HuH-7.5 (cell line): Measurements from ENCODE around the gene CFAP46.
A peak's percentile ranks its signal among the peaks of the same experiment; 100 is the strongest.
"Not testable (repeated sequence)": the region's sequence is repeated elsewhere in the genome, so short reads cannot be mapped to it uniquely, and the experiment has no call there.

ENCODE experiments used
- DNase-seq: peaks from one replicate; pipeline ENCODE4 v3.0.0; 2011; ENCODE audit warnings: low spot score

Gene CFAP46

DNA sequence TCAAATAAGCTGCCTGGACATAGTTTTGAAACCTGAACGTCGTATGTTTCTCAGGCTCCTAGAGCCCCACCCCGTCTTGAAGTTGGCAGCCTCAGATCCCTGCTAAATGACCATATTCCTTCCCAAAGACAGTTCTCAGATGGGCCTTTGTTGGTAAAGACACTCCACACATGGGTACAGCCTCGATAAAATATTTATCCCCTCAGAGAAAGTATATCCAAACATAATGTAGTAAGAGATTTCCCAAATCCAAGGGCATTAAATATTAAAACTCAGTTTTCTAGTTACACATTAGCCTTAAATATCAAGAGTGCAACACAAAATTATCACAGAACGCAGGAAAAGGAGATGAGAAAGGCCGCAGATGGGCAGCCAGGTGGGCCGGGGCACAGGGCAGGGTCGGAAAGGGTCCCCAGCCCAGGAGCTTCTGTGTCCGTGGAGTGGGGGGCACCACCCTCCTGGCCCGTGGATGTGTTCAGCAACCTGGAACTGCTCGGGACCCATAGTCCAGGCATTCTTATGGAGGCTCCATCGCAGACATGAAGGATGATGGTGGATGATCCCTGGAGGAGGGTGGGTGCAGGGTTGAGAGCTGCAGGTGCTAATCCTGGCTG, 1.5 kb upstream of the CFAP46 start:
- DNase-seq = no peak

GRCh38 chr10:132943058-132943790, 854 bp upstream of the CFAP46 start:
- DNase-seq = no peak

DNA sequence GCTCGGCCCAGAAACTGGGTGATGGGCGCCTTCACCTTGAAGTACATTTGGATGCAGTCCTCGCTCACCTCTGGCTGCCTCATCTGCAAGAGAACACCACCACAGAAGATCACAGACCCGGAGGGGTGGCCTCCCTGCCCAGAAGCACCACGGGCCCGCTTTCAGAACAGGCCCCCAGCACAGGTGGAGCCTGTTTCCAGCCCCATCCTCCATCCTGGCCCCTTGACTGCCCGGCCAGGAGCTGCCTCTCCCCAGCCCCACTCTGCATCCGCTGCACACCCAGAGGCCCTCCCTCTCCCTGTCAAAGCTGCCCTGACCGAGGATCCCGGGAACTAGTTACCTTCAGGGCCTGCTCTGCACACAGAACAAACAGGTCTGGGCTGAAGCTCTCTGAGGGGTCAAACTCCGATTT, 724 bp downstream of the CFAP46 start:
- DNase-seq = no peak

GRCh38 chr10:132940791-132941465, 1.4 kb downstream of the CFAP46 start:
- no peak for DNase-seq

- peak; percentile 67 for DNase-seq
Observed at GRCh38 chr10:132939957-132940790, 2.2 kb downstream of the CFAP46 start.

GRCh38 chr10:132939378-132939955, 2.9 kb downstream of the CFAP46 start:
- no peak for DNase-seq

DNA sequence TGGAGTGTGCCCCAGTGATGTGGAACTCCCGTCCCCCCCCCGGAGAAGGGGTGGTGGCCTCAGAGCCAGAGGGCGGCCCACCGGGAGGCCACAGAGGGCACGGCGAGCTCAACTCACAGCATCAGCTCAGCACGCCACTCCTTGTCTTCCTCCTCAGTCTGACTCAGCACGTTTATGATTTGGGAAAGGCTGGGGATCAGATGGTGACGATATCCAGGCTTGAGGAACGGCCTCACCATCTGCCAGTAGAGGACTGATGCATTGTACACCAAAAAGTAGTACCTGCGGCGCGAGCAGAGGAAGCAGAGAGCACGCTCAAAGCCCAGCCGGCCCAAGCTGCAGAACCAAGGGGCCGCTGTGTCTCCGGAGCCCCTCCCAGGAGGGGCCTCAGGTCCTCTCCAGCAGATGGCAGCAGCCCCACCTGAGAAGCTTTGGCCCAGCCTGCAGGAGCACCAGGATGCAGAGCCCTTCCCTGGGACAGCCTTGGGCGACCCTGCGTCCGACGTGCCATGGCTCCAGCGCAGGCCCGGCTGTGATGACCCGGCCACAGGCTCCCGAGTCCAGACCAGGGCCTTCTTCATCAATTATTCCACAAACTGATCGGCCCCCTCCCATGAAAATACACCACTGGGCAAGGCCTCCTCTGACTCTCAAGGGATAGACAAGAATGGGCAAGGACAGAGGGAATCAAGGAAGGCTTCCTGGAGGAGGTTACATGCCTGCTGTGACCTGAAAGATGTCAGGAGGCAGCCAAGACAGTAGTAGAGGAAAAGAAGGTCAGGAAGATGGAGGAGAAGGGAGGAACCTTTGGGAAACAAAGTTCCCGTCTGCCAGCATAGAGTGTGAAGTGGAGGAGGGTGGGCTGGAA, 3.7 kb downstream of the CFAP46 start:
- peak; percentile 50 for DNase-seq

DNA sequence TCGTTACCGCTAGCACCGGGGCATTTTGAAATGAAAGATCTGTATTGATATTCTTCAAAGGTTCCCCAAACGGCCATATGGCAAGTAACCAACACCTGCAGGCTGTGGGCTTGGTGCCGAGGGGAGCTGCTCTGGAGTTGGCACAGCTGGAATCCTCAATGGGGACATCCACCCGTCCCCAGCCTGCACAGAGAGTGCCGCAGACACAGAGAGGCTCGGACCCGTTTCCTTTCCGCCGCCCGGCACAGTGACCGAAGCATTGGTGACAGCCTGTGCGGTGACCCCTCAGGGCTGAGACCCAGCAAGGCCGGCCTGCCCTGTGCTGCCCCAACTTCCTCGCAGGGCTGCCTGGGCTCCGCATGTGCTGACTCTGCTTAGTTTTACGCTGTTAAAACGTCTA, 4.5 kb downstream of the CFAP46 start:
- no peak for DNase-seq

DNA sequence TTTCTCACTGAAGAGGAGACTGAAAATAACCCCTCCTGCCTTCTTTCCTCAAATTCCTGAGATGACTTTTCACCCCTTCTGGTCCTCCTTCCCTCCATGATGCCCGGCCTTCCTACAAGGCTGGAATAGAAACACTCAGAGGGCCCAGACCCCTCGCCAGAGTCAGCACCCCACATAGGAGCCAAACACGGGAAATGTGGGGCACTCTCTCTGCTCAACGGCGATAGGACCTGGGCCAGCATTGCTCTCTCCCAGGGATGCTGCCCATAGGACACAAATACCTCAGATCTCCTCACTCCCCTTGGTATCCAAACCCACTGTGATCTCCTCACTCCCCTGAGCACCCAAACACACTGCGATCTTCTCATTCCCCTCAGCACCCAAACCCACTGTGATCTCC, 7.4 kb downstream of the CFAP46 start:
- DNase-seq = no peak

GRCh38 chr10:132933308-132934042, 8.9 kb downstream of the CFAP46 start:
- no peak for DNase-seq

DNA sequence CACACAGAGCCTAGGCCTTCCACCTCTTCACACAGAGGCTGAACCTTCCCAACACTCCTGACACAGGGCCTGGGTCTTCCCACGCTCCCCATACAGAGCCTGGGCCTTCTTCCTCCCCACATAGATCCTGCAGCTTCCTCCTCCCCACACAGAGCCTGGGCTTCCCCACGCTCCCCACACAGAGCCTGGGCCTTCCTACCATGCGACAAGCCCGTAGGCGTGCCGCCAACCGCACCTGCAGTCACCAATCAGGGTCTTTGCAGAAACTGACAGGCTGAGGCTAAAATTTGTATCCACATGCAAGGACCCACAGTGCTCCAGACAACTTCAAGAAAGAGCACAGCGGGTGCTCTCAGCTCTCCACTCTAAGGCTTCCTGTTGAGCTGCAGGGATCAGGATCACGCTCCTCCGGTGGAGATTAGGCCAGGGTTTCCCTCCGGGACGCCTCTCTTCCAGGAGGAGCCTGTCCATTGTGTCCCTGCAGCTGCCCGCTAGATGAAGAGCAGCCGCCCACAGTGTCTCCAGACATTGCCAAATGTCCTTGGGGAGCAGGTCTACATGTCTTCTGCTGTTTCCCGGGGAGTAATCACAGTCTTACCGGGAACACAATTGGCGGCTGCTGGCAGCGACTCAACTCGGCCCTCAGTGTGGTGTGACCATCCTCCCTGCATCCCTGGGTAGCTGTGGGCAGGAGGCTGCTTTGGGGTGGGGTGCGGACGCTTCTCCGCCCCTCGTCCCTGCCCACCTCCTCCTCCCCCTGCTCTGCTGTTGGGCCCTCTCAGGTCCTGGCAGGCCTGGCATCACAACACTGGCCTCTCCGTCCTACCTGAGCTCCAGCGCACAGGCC, 9.7 kb downstream of the CFAP46 start:
- DNase-seq = no peak

GRCh38 chr10:132931258-132932250, 10.8 kb downstream of the CFAP46 start:
- DNase-seq = not testable (repeated sequence)

DNA sequence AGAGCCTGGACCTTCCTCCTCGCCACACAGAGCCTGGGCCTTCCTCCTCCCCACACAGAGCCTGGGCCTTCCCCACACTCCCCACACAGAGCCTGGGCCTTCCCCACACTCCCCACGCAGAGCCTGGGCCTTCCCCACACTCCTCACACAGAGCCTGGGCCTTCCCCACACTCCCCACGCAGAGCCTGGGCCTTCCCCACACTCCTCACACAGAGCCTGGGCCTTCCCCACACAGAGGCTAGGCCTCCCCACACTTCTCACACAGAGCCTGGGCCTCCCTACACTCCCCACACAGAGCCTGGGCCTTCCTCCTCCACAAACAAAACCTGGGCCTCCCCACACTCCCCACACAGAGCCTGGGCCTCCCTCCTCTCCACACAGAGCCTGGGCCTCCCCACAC, 11.7 kb downstream of the CFAP46 start:
- not testable (repeated sequence) for DNase-seq

GRCh38 chr10:132929953-132930548, 12.3 kb downstream of the CFAP46 start:
- DNase-seq = no peak

- no peak for DNase-seq
Observed at GRCh38 chr10:132929480-132929879, 12.9 kb downstream of the CFAP46 start.

- DNase-seq = no peak
Observed at GRCh38 chr10:132928261-132928660, 14.1 kb downstream of the CFAP46 start.

- no peak for DNase-seq
Observed at GRCh38 chr10:132927824-132928223, 14.5 kb downstream of the CFAP46 start.
